GM19238 (cell line): ENCODE data around the gene TMBIM1.
"Not testable (repeated sequence)": the region's sequence is repeated elsewhere in the genome, so short reads cannot be mapped to it uniquely, and the experiment has no call there.

Source experiments
- DNase-seq: peaks from one replicate; pipeline ENCODE4 v3.0.0; 2011; ENCODE audit warnings: low spot score; ENCODE audit not compliant: insufficient read length

TMBIM1 gene

DNA sequence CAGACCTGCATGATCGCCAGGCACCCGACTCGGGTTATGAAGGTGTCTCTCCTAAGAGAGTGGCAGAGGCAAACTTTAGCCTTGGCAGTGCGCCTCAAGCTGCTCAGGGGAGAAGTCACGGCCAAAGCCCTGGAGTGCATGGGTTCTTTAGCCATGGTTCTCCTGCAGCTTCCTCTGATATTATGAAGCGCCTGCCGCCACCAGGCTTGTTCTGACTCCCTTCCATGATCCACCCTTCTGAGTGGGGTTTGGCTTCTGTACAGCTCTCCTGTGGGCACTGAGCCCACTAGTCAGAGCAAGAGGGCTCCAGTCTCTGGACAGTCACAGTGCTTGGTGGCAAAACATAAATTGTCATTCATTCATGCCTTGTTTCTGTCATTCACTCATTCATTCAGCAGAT, 25.9 kb upstream of the TMBIM1 start:
- DNase-seq, result no peak

DNA sequence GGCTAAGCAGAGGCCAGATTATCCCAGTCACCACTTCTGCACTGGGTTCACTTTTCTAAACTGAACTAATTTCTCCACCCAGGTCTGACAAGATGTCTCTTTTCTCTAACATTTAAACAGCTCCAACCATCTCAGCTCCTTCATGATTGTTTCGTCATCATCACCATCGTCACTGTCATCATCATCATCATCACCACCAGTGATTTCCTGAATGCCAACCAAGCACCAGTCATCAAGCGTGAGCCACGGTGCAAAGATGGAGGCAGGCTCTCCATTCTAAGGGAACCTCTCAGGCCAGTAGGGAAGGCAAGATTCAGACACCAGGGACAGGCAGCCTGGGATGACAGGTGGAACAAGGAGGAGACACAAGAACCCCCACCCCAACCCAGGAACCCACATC, 25.5 kb upstream of the TMBIM1 start:
- DNase-seq, result no peak

DNA sequence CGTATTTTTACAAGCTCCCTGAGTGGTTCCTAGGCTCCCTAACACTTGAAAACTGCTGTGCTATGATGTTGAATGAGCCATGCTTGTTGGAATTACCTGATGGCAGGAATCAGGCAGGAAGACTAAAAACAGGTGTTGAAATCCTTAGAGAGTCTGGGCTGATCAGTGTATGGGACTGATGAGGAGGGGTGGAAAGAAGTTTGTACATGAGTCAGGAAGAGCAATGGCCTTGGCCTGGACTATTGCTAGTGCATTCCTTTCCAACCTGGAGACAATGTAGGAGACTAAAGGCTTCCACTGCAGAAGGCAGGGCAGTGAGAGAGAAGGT, 25.0 kb upstream of the TMBIM1 start:
- no peak for DNase-seq

DNA sequence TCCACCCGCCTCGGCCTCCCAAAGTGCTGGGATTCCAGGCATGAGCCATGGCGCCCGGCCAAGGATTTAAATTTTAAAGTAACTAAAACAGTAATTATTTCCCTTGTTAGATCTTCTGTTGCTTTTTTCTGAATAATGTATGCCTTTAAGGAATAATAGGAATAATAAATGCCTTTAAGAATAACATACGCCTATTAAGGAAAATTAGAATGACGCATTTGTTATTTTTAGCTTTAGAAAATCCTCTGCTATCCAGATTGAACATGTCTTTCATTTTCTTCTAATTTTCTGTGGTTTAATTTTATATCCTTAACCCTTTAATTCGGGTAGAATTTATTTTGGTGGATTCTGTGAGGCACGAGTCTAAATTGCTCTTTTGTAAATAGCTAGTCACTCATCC, 23.1 kb upstream of the TMBIM1 start:
- no peak for DNase-seq

DNA sequence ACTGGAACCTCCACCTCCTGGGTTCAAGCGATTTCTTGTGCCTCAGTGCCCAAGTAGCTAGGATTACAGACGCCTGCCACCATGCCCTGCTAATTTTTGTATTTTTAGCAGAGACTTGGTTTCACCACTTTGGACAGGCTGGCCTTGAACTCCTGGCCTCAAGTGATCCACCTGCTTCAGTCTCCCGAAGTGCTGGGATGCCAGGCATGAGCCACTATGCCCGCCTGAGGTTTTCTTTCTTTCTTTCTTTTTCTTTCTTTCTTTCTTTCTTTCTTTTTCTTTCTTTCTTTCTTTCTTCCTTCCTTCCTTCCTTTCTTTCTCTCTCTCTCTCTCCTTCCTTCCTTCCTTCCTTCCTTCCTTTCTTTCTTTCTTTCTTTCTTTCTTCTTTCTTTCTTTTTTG, 22.5 kb upstream of the TMBIM1 start:
- DNase-seq, result not testable (repeated sequence)

DNA sequence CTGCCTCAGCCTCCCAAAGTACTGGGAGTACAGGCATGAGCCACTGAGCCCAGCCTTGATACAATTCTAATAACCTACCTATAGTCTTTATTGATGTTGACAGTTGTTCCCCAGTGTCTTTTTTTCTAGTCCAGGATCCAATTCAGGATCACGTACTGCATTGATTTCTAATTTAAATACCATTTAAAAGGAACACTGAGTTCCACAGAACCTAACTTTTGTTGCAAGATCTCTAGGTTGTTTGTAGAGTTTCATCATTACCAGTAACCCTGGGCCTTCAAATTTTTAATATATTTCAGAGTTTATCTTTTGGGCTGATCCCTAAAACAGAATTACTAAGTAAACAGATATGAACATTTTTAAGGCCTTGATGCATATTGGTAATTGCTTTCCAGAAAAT, 21.1 kb upstream of the TMBIM1 start:
- DNase-seq, result no peak

DNA sequence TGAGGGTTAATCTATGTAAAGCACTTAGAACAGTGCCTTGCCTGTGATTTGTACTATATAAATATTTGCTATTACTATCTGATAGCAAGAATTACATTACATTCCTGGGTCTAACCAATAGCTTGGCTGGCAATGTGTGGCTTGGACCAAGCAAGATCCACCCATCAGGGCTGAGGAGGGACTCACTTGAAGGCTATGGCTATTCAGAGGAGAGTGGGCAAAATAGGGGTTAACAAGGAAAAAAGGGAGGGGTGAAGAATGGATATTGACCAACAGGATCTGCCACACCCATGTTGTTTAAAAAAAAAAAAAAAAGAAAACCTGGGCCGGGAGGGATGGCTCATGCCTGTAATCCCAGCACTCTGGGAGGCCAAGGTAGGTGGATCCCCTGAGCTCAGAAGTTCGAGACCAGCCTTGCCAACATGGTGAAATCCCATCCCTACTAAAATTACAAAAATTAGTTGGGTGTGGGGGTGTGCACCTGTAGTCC, 20.0 kb upstream of the TMBIM1 start:
- no peak for DNase-seq

DNA sequence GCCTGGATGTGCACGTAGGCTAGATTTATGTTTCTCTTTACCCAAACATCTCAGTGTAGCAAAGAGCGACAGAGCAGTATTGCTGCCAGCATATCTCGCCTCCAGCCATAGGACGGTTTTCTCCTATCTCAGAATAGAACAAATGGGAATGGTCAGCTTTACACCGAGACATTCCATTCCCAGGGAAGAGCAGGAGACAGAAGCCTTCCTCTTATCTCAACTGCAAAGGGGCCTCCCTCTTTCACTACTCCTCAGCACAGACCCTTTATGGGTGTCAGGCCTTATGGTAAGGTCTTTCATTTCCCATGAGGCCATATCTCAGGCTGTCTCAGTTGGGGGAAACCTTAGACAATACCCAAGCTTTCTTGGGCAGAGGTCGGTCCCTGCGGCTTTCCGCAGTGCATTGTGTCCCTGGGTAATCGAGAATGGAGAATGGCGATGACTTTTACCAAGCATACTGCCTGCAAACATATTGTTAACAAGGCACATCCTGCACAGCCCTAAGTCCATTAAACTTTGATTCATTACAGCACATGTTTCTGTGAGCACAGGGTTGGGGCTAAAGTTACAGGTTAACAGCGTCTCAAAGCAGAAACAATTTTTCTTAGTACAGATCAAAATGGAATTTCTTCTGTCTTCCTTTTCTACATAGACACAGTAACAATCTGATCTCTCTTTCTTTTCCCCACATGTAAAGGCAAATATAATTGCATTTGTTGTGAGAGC, 19.4 kb upstream of the TMBIM1 start:
- DNase-seq, result not testable (repeated sequence)

DNA sequence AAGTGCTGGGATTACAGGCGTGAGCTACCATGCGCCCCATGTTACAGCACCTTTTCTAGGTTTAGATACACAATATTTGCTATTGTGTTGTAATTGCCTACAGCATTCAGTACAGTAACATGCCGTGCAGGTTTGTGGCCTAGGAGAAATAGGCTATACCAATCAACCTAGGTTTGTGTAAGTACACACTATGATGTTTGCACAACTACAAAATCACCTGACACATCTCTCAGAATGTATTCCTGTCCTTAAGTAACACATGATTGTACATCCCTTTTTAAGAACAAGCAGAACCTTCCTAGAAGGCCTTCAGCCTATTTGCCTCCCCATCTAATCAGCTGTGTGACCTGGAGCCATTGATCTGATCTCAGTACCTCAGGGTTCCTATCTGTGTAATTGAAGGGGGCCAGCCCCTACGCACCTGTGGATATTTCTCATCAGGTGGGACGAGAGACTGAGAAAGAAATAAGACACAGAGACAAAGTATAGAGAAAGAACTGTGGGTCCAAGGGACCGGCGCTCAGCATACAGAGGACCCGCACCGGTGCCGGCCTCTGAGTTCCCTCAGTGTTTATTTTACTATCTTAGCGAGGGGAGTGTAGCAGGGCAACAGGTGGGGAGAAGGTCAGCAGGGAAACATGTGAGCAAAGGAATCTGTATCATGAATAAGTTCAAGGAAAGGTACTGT, 18.7 kb upstream of the TMBIM1 start:
- DNase-seq, result no peak

DNA sequence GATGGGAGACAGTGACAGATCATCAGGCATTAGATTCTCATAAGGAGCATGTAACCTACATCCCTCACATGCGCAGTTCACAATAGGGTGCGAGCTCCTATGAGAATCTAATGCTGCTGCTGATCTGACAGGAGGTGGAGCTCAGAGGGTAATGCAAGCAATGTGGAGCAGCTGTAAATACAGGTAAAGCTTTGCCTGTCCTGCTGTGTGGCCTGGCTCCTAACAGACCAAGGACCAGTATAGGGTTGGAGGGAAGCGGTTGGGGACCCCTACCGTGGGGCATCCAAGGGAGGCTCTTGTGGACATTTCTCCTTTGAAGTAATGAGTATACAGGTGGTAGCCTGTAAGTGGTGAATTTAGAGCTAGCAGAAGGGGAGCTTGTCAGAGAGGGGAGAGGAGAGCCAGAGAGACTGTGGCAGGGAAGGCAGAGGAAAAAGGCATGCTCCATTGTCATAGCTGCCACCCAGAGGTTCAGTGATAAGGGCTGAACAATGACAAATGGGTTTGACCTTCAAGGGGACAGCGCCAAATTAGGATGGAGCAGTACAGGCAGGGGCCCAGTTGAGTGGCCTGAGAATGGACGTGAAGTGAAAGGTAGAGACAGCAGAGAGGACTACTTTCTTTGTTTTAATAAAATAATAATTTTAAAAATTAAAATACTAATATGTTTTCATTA, 15.2 kb upstream of the TMBIM1 start:
- DNase-seq, result no peak

DNA sequence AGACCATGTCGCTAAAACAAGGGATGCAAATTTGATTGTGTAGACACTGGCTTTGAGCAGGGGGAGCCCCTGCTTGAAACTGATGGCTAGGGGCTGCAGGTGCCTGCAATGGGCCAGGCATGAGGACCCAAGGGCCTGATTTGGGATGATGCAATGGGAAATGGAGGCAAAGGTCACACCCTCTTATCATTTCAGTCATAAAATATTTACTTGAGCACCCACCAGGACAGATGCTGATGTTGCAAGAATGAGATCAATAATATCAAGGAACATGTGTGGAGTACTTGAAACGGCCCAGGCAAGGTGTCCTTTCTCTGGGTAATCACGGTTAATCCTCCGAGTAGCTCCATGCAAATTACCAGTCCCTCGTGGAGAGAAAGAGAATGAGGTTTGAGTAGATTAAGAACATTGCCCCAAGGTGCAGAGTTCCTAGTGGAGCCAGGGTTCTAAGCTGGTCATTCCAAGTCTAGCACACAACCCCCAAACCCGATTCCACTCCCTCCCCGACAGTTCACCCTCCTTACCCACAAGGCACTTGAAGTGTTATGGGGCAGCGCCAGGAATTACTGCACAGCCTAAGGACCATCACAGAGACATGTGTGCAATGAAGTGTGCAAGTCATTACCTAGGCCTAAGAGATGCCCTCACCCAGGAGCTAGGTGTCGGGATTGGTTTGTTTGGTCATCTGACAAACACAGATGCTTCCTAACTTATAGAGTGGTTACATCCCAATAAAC, 14.0 kb upstream of the TMBIM1 start:
- no peak for DNase-seq

DNA sequence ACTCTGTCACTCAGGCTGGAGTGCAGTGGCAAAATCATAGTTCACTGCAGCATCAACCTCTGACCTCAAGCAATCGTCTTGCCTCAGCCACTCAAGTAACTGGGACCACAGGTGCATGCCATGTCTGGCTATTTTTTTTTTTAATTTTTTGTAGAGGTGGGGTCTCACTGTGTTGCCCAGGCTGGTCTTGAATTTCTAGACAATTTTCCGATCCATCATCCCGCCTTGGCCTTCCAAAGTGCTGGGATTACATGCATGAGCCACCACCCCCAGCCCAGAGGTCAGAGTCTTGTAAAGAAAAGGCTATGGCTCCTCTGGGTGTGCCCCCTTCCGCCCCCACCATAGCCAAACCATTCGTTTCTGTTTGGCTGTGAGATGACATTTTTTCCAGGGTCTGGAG, 13.1 kb upstream of the TMBIM1 start:
- DNase-seq, result no peak

DNA sequence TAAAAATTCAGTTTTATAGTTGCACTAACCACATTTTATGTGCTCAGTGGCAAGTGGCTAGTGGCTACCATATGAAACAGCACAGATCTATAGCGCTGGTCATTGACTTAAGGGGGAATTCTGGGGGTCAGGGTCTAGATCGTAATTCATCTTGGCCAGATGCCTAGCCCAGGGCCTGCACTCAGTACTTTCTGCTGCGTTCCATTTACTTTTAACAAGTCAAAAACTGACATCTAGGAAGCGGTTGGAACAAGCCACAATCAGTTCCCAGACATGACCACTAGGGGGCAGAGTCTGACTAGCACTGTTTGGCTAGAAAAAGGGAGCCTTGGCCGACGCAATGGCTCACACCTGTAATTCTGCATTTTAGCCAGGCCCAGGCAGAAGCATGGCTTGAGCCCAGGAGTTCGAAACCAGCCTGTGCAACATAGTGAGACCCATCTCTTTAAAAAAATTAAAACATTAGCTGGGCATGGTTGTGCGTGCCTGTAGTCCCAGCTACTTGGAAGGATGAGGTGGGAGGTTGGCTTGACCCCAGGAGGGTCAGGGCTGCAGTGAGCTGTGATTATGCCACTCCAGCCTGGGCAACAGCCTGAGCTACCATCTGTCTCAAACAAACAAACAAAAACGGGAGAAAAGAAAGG, 9.0 kb upstream of the TMBIM1 start:
- DNase-seq, result peak; percentile 41

DNA sequence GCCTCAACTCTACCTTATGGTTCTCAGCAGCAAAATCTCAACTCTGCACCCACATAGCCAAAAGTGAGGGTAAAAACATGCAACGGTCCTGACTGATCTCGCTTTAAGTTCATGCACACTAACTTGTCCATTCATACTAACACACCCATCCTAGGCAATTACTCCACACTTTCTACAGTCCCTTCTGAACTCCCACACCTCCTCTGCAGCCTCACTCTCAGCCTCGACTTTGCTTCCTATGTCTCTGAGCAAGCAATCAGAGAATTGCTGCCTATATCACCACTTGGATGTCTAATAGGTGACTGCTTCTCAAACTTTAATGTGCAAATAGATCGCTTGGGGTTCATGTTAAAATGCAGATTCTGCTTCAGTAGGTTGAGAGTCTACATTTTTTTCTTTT, 7.8 kb upstream of the TMBIM1 start:
- DNase-seq, result no peak

DNA sequence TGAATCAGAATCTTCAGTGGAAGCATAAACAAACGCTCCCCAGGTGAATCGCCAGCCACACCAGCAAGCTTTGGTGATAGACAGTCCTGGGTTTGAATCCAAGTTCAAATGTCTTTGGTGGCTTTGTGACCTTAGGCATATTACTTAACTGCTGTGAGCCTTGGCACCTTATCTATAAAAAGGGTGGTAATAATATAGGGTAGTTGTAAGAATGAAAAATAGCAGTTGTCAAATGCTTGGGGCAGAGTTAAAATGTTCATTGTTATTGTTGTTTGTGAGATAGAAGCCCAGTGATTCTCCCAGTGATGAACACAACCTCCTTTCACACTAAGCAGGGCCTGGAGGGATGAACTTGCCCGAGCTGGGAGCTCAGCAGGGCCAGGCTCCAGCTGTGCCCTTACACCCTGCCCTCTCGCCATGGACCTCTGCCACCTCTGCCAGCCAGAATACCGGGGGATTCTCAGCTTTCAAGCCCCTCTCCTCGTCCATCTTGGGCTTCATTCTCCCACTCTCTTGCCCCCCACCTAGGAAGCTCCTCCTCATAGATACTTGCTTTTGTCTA, 6.1 kb upstream of the TMBIM1 start:
- no peak for DNase-seq

DNA sequence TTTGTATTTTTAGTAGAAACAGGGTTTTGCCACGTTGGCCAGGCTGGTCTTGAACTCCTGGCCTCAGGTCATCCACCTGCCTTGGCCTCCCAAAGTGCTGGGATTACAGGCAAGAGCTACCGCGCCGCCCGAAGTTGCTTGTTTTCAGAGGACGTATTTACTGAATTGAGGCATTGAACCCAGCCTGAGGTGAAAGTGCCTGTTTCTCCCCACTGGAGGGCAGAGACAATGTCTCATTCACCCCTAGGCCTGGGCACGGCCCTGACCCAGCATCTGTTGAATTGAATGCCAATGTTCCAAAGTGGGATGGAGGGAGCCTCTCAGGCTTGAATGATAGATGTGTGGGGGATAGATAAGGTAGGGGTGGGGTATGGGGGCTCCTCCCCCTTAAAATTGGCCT, 4.5 kb upstream of the TMBIM1 start:
- no peak for DNase-seq

DNA sequence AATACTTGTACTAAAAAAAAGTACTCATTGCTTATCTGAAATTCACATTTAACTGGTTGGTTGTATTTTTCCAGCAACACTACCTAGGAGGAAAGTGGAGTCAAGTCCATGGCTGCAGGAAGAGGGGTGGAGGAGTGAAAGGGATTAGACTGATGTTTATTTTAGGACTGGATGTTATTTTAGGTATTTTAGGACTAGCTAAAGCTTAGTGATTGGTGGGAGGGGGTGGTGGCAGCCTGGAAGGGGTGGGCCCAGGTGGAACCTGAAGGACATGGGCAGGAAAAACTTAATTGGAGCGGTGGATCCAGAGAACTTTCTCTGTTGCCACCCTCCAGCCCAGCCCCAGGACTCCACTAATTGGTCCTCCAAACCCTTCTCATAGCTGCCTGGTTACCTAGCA, 3.9 kb upstream of the TMBIM1 start:
- DNase-seq, result no peak

DNA sequence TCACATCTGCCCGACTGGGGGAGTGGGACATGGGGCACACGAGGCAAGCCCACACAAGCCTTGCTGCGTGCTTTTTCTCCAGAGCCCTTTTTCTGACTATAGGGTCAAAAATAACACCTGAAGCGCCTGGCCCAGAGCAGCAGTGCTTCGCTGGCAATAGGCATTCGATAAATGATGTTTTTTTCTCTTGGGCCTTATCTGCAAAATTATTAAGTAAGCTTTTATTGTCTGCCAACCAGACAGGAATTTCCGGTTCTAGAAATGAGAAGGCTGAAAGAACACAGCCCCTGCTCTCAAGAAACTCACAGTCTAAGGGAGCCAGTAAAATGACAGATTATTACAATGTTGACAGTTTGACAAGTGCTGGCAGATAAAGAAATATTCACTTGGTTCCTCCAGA, 2.7 kb upstream of the TMBIM1 start:
- no peak for DNase-seq

DNA sequence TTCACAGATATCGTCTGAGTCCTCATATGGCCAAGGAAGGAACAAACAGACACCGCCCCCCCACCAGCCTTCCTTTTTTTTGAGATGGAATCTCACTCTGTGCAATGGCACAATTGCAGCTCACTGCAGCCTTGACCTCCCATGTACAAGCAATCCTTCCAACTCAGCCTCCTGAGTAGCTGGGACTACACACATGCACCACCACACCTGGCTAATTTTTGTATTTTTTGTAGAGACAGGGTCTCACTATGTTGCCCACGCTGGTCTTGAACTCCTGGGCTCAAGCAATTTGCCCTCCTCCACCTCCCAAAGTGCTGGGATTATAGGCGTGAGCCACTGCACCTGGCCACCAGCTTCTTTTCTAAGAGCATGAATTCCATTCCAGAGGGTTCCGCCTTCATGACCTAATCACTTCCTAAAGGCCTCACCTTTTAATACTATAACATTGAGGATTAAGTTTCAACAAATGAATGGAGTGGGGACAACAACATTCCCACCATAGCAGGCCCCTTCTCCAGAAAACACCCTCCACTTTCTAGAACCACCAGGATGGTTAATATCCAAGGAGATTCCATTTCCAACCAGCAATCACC, 2.2 kb upstream of the TMBIM1 start:
- no peak for DNase-seq

DNA sequence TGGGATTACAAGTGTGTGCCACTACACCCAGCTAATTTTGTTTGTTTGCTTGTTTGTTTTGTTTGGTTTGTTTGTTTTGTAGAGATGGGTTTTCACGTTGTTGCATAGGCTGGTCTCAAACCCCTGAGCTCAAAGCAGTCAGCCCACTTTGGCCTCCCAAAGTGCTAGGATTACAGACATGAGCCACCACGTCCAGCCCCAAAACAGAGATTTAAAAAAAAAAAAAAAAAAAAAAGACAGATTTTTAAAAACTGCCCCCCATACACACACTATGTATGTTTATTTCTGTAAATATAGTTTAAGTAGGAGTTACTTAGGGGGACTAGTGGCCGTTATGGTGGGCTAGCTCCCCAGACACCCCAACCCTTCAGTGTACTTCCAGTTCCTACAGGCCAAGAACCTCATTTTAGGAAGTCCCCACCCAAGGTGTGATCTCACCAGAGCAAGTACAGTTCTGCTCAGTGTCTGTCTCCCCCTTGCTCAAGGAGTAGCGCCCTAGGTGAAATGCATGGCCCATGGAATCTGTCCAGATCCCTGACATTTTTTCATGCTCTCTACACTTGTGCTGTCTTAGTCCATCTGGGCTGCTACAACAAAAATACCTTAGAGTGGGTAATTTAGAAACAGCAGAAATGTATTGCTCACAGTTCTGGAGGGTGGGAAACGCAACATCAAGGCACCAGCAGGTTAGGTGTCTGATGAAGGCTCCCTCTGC, 1.6 kb upstream of the TMBIM1 start:
- no peak for DNase-seq
